HG02759 (cell line): ENCODE measurements around the gene HOXA7.

Experiments used
- ATAC-seq: cut with Tn5 transposase; IDR thresholded peaks from one replicate; pipeline ENCODE4 v1.9.1; 2021; ENCODE audit warnings: mild to moderate bottlenecking, moderate library complexity; ENCODE audit not compliant: unreplicated experiment

The HOXA7 gene

GRCh38 chr7:27156508-27156898 is at the start of gene HOXA7:
HOXA7 (minus strand) TSS chr7:27156675; CDS start chr7:27156545, 130 bp downstream.
- no peak for ATAC-seq

GRCh38 chr7:27205325-27206280 is 49.1 kb upstream of the HOXA7 start:
- no peak for ATAC-seq

GRCh38 chr7:27204851-27205322 is 48.4 kb upstream of the HOXA7 start:
- ATAC-seq = no peak

GRCh38 chr7:27203964-27204594 is 47.6 kb upstream of the HOXA7 start:
- no peak for ATAC-seq

- ATAC-seq = no peak
Measured at GRCh38 chr7:27203365-27203953, 47.0 kb upstream of the HOXA7 start.

- no peak for ATAC-seq
Measured at GRCh38 chr7:27202862-27203134, 46.3 kb upstream of the HOXA7 start.

- ATAC-seq = no peak
Measured at GRCh38 chr7:27202018-27202861, 45.8 kb upstream of the HOXA7 start.

- ATAC-seq = no peak
Measured at GRCh38 chr7:27201580-27202017, 45.1 kb upstream of the HOXA7 start.

- ATAC-seq = no peak
Measured at GRCh38 chr7:27200761-27201579, 44.5 kb upstream of the HOXA7 start.

- peak; percentile 72 for ATAC-seq
Measured at GRCh38 chr7:27199849-27200760, 43.6 kb upstream of the HOXA7 start, which contains the start of gene HOXA13. HOXA13 (minus strand) TSS chr7:27200091; CDS start chr7:27200077, 14 bp downstream.

- ATAC-seq = peak; percentile 21
Measured at GRCh38 chr7:27198871-27199801, 42.7 kb upstream of the HOXA7 start.

- ATAC-seq = no peak
Measured at GRCh38 chr7:27198138-27198841, 41.8 kb upstream of the HOXA7 start.

GRCh38 chr7:27197137-27198042 is 40.9 kb upstream of the HOXA7 start:
- no peak for ATAC-seq

- ATAC-seq = no peak
Measured at GRCh38 chr7:27196287-27196767, 39.9 kb upstream of the HOXA7 start.

- no peak for ATAC-seq
Measured at GRCh38 chr7:27194686-27195379, 38.4 kb upstream of the HOXA7 start.
